ENCODE results near the gene STK4.
A peak's percentile ranks its signal among the peaks of the same experiment; 100 is the strongest.
"Not testable (repeated sequence)": the region's sequence is repeated elsewhere in the genome, so short reads cannot be mapped to it uniquely, and the experiment has no call there.

Gene STK4

DNA sequence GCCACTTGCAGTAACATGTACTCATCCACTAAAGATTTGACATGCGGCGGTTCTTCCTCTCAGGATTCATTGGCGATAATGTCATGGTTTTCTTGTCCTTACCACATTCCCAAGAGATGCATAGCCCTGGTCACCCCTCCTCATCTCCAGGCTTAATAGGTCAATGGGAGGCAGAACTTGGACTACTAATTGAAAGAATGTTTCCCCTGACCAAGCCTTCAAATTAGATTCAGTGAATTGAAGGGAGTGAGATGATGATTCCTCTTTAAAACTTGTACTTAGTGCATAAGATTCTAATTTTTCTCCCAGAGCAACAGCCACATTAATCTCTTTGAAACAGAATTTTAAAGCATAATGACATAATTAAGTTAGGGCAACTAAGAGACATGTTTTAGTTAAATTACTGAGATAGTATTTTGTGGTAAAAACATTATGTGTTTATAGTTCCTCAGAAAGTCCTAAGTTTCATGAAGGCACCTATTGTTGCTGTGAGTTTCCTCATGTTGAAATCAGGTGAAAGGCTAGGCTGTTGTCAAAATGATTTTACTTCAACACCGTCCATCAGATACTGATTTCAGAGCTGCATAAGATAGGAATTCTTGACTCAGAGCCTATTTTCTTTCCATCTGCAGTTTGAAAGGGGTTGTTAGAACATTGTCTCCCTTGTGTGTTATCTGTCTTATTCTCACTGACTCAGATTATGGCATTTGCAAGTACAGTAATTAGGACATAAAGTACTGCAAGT, 48.5 kb downstream of the STK4 start:
- H3K36me3 Mint-ChIP-seq, result peaks cover 29% of the 10 kb centered on the region
- peaks cover 20% of the 10 kb centered on the region for H3K4me1 Mint-ChIP-seq
- no peak for ATAC-seq (ENCODE audit: low read depth)

DNA sequence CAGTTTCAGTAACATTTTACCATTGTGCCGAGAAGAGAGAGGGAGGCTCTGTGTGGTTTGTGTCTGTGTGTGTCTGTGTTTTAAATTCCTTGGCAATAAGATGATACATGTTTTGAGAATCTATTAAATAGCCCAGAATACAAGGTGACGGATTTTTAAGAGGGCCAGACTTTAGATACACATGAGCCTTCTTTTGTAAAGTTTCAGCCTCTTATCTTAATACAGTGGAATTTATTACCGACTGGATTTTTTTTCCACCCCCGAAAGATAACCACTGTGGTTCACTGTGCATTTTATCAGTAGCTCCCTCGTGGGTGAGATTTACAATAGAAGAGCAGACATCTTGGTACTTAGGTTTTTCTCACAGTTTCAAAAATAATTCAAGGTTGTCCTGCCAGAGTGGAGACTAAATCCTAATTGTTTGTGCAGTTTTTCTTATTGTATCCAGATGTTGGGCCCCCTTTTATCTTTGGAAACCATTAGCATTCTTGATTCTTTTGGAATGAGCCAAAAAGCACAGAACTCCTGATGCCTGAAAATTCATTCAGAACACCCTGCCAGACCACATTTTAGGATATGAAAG, 49.9 kb downstream of the STK4 start:
- DNase-seq (ENCODE audit: low spot score in 2 of 2) (no peak), ATAC-seq (ENCODE audit: low read depth) (no peak)
- Mint-ChIP-seq H3K27me3 (no peaks in the 10 kb centered on the region), H3K9me3 (no peaks in the 10 kb centered on the region), H3K4me1 (peaks cover 15% of the 10 kb centered on the region), H3K36me3 (peaks cover 30% of the 10 kb centered on the region), H3K4me3 (no peak overlapping the region), H3K27ac (no peak overlapping the region)

More for the DNA sequence above, 48.5 kb downstream of the STK4 start:
- H3K27ac Mint-ChIP-seq, result no peak overlapping the region
- no peaks in the 10 kb centered on the region for H3K9me3 Mint-ChIP-seq
- DNase-seq (ENCODE audit: low spot score in 2 of 2), result no peak
- no peaks in the 10 kb centered on the region for H3K27me3 Mint-ChIP-seq
- no peak overlapping the region for H3K4me3 Mint-ChIP-seq

DNA sequence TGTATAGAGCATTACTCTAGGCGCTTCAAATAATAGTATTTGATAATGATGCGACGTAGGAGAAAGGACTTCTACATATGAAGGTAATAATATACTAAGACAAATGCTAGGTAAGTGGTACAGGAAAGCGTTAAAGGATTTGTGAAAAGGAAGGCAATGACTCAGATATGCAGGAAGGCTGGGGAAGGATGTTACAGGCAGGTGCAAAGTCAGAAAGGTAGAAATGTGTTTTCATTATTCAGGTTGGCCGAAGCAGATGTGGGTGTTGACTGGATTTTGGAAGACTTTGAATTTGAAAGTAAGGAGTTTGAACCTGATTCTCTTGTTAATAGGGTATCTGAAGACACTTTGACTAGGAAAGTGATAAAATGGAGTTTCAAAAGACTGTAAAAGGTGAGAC, 51.0 kb downstream of the STK4 start:
- Mint-ChIP-seq H3K36me3 (peaks cover 31% of the 10 kb centered on the region), H3K4me3 (no peak overlapping the region), H3K4me1 (peaks cover 12% of the 10 kb centered on the region)

DNA sequence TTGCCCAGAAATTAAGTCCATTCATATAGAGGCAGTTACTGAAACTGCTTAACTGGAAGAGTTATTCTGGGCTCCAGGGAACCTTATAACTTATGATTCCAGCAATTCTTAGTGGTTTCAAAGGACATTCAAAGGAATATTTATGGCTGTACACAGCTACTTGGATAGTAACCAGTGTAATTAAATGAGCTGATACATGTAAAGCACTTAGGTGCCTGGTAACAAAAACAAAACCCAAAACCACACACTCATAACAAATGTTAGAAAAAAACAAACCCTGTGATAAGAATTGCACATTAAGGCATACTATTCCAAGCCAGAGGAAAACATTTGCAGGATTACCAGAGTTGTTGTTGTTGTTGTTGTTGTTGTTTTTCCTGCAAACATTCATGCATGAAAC, 51.5 kb downstream of the STK4 start:
- Mint-ChIP-seq H3K4me3 (no peak overlapping the region), H3K27ac (no peak overlapping the region), H3K9me3 (no peaks in the 10 kb centered on the region), H3K4me1 (peaks cover 12% of the 10 kb centered on the region), H3K27me3 (no peaks in the 10 kb centered on the region), H3K36me3 (peaks cover 33% of the 10 kb centered on the region)
- ATAC-seq (ENCODE audit: low read depth) (no peak), DNase-seq (ENCODE audit: low spot score in 2 of 2) (no peak)

More for the DNA sequence above, 51.0 kb downstream of the STK4 start:
- Mint-ChIP-seq H3K9me3 (no peaks in the 10 kb centered on the region), H3K27ac (peak overlapping the region; percentile 26), H3K27me3 (no peaks in the 10 kb centered on the region)
- DNase-seq (ENCODE audit: low spot score in 2 of 2), result no peak
- ATAC-seq (ENCODE audit: low read depth), result no peak

DNA sequence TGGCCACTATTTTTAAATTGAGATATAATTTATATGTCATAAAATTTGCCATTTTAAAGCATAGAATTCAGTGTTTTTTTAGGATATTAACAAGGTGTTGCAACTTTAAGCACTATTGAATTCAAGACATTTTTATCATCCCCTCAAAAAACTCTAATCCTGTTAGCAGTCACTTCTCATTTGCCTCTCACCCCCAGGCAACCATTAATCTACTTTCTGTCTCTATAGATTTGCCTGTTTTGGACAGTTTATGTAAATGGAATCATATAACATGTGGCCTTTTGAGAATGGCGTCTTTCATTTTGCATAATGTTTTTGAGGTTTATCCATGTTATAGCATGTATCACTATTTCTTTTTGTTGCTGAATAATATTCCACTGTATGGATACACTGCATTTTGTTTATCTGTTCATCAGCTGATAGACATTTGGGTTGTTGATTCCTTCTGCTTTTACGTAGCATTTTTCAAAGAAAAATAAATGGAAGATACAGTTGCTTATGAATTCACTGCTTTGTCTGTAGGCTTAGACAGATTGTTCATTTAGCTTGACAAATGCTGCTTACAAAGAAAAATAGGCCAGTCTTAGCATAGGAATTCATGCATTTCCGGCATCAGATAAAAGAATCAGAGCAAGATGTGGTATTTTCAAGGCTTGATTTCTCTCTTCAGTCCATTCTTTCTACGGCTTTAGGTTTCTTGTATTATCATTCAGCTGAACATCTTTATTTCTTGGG, 52.9 kb downstream of the STK4 start:
- peaks cover 16% of the 10 kb centered on the region for H3K4me1 Mint-ChIP-seq
- no peak for DNase-seq (ENCODE audit: low spot score in 2 of 2)
- no peak for ATAC-seq (ENCODE audit: low read depth)

DNA sequence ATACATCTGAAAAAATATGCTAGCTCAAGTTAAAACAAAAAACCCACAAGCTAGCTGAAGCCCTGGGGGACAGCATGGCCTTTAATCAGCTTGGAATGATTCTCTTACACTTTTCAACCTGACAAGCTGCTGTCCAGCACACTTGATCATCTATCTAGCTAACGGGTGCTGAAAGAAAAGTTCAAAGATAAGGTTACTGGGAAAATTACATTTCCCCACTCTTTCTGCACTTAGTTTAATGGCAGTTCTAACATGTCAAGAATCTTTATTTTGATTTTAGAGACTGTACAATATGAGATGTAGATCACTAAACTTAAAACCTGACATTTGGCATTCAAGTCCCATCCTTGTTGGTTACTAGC, 53.4 kb downstream of the STK4 start:
- peak overlapping the region; percentile 9 for H3K27ac Mint-ChIP-seq
- ATAC-seq (ENCODE audit: low read depth), result no peak
- DNase-seq (ENCODE audit: low spot score in 2 of 2), result no peak
- no peak overlapping the region for H3K4me3 Mint-ChIP-seq
- H3K4me1 Mint-ChIP-seq, result peaks cover 16% of the 10 kb centered on the region
- no peaks in the 10 kb centered on the region for H3K9me3 Mint-ChIP-seq
- no peaks in the 10 kb centered on the region for H3K27me3 Mint-ChIP-seq
- H3K36me3 Mint-ChIP-seq, result peaks cover 37% of the 10 kb centered on the region

More for the DNA sequence above, 52.9 kb downstream of the STK4 start:
- peak overlapping the region; percentile 9 for H3K27ac Mint-ChIP-seq
- peaks cover 37% of the 10 kb centered on the region for H3K36me3 Mint-ChIP-seq
- no peak overlapping the region for H3K4me3 Mint-ChIP-seq
- no peaks in the 10 kb centered on the region for H3K27me3 Mint-ChIP-seq
- no peaks in the 10 kb centered on the region for H3K9me3 Mint-ChIP-seq

DNA sequence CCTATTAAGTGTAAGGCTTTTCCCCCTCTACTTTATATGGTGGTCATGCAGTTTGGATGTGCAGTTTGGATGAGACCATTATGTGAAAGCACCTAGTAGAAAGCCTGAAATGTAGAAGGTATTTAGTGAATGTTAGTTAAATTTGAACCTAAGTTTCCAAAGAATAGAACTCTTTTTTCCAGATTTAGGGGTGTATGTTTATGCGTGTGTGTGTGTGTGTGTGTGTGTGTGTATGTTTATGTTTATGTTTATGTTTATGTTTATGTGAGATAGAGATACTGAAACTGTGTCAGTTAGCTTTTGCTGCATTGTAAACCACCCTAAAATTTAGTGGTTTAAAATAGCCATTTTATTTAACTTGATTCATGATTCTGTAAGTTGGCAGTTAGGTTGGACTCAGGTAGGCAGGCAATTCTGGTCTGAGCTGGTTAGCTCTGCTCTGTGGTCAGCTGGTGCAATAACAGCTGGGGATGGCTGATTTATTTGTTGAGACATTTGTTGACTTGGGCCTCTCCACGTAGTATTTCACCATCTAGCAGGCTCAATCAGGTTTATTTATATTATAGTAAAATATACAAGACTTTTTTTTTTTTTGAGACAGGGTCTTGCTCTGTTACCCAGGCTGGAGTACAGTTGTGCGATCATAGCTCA, 54.0 kb downstream of the STK4 start:
- Mint-ChIP-seq H3K36me3 (peaks cover 39% of the 10 kb centered on the region), H3K27ac (peak overlapping the region; percentile 9), H3K27me3 (no peaks in the 10 kb centered on the region), H3K9me3 (no peaks in the 10 kb centered on the region), H3K4me3 (no peak overlapping the region), H3K4me1 (peaks cover 15% of the 10 kb centered on the region)
- ATAC-seq (ENCODE audit: low read depth) (no peak), DNase-seq (ENCODE audit: low spot score in 2 of 2) (no peak)

DNA sequence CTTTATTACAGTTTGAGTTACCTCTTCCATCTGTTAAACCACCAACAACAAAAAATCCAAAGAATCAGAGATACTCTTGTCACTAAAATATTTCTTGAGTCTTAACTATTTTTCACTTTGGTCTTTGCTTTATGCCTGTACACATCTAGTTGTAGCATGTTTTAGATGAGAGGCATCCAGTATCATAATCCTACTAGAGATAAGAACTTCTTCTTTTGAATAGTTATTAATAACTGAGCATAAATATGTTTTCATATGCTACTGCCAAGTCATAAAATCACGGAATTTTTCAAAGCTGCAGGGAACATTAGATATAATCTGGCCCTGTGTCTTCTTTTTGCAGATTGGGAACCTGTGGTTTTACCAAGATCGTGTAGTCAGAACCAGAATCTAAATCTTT, 55.3 kb downstream of the STK4 start:
- Mint-ChIP-seq H3K4me3 (no peak overlapping the region), H3K36me3 (peaks cover 40% of the 10 kb centered on the region), H3K4me1 (peaks cover 16% of the 10 kb centered on the region), H3K27me3 (no peaks in the 10 kb centered on the region), H3K27ac (peak overlapping the region; percentile 17), H3K9me3 (no peaks in the 10 kb centered on the region)
- no peak for ATAC-seq (ENCODE audit: low read depth)
- DNase-seq (ENCODE audit: low spot score in 2 of 2), result no peak

DNA sequence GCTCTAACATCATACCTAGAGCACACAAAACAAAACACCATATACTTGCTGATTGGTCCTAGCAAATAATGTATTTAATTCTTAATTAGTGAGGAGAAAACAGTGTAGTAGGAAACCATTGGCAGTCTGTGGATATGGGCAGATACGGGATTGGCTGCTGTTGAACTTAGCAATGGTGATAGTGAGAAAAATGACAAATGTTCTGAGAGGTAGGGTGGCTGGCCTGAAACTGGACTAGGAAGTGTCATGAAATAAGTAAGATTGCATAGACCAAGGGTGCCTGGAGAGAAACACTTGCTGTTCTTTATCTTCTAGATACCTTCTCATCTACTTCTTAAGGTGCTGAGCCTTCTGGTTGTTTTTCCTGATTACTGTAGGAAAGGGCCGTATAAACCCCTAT, 56.8 kb downstream of the STK4 start:
- H3K4me3 Mint-ChIP-seq; ATAC-seq (ENCODE audit: low read depth); DNase-seq (ENCODE audit: low spot score in 2 of 2); H3K27ac Mint-ChIP-seq; H3K9me3 Mint-ChIP-seq; H3K27me3 Mint-ChIP-seq: not testable (repeated sequence)
- H3K36me3 Mint-ChIP-seq, result peaks cover 35% of the 10 kb centered on the region
- H3K4me1 Mint-ChIP-seq, result peaks cover 15% of the 10 kb centered on the region

DNA sequence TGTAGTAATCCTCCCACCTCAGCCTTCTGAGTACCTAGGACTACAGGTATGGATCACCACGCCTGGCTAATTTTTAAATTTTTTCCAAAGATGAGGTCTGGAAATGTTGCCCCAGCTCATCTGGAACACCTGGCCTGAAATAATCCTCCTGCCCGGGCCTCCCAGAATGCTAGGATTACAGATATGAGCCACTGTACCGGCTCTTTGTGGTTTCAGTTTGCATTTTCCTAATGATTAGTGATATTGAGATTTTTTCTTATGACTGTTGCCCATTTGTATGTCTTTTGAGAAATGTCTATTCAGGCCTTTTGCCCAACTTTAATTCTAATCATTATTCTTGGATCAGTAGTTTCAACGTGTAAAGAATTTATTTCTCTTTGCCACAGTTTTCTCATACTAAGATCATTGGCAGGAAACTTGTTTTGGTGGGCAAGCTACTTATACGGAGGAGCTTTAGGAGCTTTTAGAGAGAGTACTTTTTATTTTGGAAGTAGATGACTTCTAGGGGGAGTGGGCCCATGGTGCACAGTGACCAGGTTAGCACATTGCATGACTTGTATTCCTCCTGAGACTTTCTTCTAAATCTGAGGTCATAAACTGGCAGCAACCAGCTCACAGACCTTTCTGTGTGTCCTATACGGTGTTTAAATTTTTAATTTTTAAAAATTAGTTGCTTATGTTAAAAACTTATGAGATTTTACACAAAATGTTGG, 62.3 kb downstream of the STK4 start:
- DNase-seq (ENCODE audit: low spot score in 2 of 2), result no peak
- Mint-ChIP-seq H3K27me3 (no peaks in the 10 kb centered on the region), H3K4me1 (peaks cover 23% of the 10 kb centered on the region), H3K36me3 (peaks cover 36% of the 10 kb centered on the region), H3K27ac (peak overlapping the region; percentile 81), H3K4me3 (no peak overlapping the region), H3K9me3 (peaks cover 3% of the 10 kb centered on the region)
- ATAC-seq (ENCODE audit: low read depth), result no peak

DNA sequence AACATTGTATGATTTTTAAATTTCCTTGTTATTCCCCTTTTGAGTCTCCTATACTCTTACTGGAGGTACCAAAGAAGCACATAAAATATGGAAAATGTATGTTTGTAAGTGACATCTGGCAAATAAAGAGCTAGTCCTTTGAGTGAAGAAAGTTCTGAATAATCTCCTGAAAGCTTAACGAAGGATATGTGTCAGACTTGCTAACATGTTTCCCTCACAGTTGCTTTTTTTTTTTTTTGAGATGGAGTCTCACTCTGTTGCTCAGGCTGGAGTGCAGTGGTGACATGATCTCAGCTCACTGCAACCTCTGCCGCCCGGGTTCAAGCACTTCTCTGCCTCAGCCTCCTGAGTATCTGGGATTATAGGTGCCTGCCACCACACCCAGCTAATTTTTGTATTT, 63.6 kb downstream of the STK4 start:
- peak overlapping the region; percentile 35 for H3K27ac Mint-ChIP-seq
- ATAC-seq (ENCODE audit: low read depth) (no peak), DNase-seq (ENCODE audit: low spot score in 2 of 2) (no peak)
- H3K4me3 Mint-ChIP-seq, result no peak overlapping the region
- no peaks in the 10 kb centered on the region for H3K27me3 Mint-ChIP-seq
- peaks cover 38% of the 10 kb centered on the region for H3K36me3 Mint-ChIP-seq
- peaks cover 3% of the 10 kb centered on the region for H3K9me3 Mint-ChIP-seq
- peaks cover 31% of the 10 kb centered on the region for H3K4me1 Mint-ChIP-seq

DNA sequence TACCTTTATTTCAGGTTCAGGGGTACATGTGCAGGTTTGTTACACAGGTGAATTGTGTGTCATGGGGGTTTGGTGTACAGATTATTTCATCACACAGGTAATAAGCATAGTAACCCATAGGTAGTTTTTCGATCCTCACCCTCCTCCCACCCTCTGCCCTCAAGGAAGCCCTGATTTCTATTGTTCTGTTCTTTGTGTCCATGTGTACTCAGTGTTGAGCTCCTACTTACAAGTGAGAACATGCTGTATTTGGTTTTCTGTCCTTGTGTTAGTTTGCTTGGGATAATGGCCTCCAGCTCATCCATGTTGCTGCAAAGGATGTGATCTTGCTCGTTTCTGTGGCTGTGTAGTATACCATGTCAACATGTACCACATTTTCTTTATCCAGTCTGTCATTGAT, 66.0 kb downstream of the STK4 start:
- DNase-seq (ENCODE audit: low spot score in 2 of 2) (no peak), ATAC-seq (ENCODE audit: low read depth) (no peak)
- peaks cover 33% of the 10 kb centered on the region for H3K4me1 Mint-ChIP-seq
- no peaks in the 10 kb centered on the region for H3K27me3 Mint-ChIP-seq
- no peak overlapping the region for H3K4me3 Mint-ChIP-seq
- peaks cover 3% of the 10 kb centered on the region for H3K9me3 Mint-ChIP-seq
- H3K36me3 Mint-ChIP-seq, result peaks cover 29% of the 10 kb centered on the region
- H3K27ac Mint-ChIP-seq, result peak overlapping the region; percentile 75

DNA sequence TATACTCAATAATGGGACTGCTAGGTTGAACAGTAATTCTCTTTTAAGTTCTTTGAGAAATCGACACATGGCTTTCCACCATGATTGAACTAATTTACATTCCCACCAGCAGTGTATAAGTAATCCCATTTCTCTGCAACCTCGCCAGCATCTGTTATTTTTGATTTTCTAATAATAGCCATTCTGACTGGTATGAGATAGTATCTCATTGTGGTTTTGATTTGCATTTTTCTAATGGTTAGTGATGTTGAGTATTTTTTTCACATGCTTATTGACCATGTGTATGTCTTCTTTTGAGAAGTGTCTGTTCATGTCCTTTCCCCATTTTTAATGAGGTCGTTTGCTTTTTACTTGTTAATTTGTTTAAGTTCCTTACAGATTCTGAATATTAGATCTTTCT, 66.5 kb downstream of the STK4 start:
- Mint-ChIP-seq H3K4me1 (peaks cover 30% of the 10 kb centered on the region), H3K4me3 (no peak overlapping the region), H3K27me3 (no peaks in the 10 kb centered on the region), H3K27ac (peak overlapping the region; percentile 75), H3K9me3 (peaks cover 3% of the 10 kb centered on the region), H3K36me3 (peaks cover 26% of the 10 kb centered on the region)
- DNase-seq (ENCODE audit: low spot score in 2 of 2), result no peak
- peak; percentile 62 for ATAC-seq (ENCODE audit: low read depth)

Data from memory B cell (primary cell).